Measurements from ENCODE around the gene PP2D1.
"Not testable (repeated sequence)": the region's sequence is repeated elsewhere in the genome, so short reads cannot be mapped to it uniquely, and the experiment has no call there.

The PP2D1 gene

GRCh38 chr3:19967812-19968211 is 44.3 kb downstream of the PP2D1 start:
- DNase-seq (ENCODE audit: low read depth): no peak

GRCh38 chr3:19967208-19967607 is 44.9 kb downstream of the PP2D1 start:
- no peak for DNase-seq (ENCODE audit: low read depth)

GRCh38 chr3:19961960-19962359 is 50.1 kb downstream of the PP2D1 start:
- no peak for DNase-seq (ENCODE audit: low read depth)

GRCh38 chr3:19960696-19961095 is 51.4 kb downstream of the PP2D1 start:
- DNase-seq (ENCODE audit: low read depth): no peak

- no peak for DNase-seq (ENCODE audit: low read depth)
These were observed 52.6 kb downstream of the PP2D1 start for GRCh38 chr3:19959505-19959904.

GRCh38 chr3:19957354-19957753 is 54.7 kb downstream of the PP2D1 start:
- not testable (repeated sequence) for DNase-seq (ENCODE audit: low read depth)

GRCh38 chr3:19954676-19955075 is 57.4 kb downstream of the PP2D1 start:
- no peak for DNase-seq (ENCODE audit: low read depth)

GRCh38 chr3:19950316-19950715 is 61.7 kb downstream of the PP2D1 start:
- DNase-seq (ENCODE audit: low read depth): no peak

GRCh38 chr3:19948226-19948591 is 63.9 kb downstream of the PP2D1 start:
- DNase-seq (ENCODE audit: low read depth): no peak

GRCh38 chr3:19947549-19948225 is 64.4 kb downstream of the PP2D1 start:
- DNase-seq (ENCODE audit: low read depth): peak; percentile 27

- DNase-seq (ENCODE audit: low read depth): peak; percentile 99
These were observed 65.1 kb downstream of the PP2D1 start, which contains the start of gene RAB5A for GRCh38 chr3:19946832-19947548. Gene RAB5A (plus strand): TSS chr3:19947097. CDS start chr3:19950899, 3,802 bp downstream.

GRCh38 chr3:19945969-19946831 is 65.9 kb downstream of the PP2D1 start:
- no peak for DNase-seq (ENCODE audit: low read depth)

GRCh38 chr3:19945534-19945933 is 66.5 kb downstream of the PP2D1 start:
- no peak for DNase-seq (ENCODE audit: low read depth)

GRCh38 chr3:19940643-19941042 is 71.4 kb downstream of the PP2D1 start:
- DNase-seq (ENCODE audit: low read depth): no peak

GRCh38 chr3:19938295-19938627 is 73.8 kb downstream of the PP2D1 start:
- no peak for DNase-seq (ENCODE audit: low read depth)

- peak; percentile 72 for DNase-seq (ENCODE audit: low read depth)
These were observed 74.4 kb downstream of the PP2D1 start for GRCh38 chr3:19937459-19938294.

Data from iris pigment epithelial cell (primary cell).